ENCODE data around the gene ALG10.
A peak's percentile ranks its signal among the peaks of the same experiment; 100 is the strongest.
"Not testable (repeated sequence)": the region's sequence is repeated elsewhere in the genome, so short reads cannot be mapped to it uniquely, and the experiment has no call there.

ALG10 gene, protein sequence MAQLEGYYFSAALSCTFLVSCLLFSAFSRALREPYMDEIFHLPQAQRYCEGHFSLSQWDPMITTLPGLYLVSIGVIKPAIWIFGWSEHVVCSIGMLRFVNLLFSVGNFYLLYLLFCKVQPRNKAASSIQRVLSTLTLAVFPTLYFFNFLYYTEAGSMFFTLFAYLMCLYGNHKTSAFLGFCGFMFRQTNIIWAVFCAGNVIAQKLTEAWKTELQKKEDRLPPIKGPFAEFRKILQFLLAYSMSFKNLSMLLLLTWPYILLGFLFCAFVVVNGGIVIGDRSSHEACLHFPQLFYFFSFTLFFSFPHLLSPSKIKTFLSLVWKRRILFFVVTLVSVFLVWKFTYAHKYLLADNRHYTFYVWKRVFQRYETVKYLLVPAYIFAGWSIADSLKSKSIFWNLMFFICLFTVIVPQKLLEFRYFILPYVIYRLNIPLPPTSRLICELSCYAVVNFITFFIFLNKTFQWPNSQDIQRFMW

DNA sequence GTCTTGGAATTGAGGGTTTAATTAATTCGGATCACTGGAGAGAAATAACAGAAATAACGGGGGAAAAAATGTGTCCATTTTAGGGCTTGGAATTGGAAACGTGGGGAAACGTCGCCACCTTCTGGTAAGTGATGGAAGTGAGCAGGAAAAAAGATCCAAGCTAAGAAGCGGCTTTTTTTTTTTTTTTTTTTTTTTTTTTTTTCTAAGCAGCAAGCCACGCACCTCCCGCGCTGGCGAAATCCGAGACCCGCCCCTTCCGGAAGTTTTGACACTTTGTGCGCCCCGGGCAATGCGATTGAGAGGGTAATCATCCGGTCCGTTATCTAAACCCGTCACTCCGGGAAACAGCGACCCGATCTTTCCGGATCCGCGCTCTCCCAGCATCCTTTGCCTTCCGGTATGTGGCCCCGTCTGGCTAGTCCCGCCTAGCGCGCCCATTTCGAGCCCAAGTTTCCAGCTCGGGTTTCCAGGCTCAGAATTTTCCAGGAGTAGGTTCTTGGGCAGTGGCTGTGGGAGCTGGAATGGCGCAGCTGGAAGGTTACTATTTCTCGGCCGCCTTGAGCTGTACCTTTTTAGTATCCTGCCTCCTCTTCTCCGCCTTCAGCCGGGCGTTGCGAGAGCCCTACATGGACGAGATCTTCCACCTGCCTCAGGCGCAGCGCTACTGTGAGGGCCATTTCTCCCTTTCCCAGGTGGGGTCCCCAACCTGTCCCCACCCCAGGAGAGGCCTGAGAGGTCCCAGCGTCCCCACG, at the start of gene ALG10:
TSS of gene ALG10 (plus strand) at position 418 of the 752 bp plus-strand sequence. CDS start at position 522, 104 bp downstream.
- peak; percentile 97 for DNase-seq

DNA sequence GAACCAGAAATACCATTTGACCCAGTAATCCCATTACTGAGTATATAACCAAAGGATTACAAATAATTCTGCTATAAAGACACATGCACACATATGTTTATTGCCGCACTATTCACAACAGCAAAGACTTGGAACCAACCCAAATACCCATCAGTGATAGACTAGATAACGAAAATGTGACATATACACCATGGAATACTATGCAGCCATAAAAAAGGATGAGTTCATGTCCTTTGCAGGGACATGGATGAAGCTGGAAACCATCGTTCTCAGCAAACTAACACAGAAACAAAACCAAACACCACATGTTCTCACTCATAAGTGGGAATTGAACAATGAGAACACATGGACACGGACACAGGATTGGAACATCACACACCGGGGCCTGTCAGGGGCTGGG, 49.4 kb upstream of the ALG10 start:
- DNase-seq, result not testable (repeated sequence)

DNA sequence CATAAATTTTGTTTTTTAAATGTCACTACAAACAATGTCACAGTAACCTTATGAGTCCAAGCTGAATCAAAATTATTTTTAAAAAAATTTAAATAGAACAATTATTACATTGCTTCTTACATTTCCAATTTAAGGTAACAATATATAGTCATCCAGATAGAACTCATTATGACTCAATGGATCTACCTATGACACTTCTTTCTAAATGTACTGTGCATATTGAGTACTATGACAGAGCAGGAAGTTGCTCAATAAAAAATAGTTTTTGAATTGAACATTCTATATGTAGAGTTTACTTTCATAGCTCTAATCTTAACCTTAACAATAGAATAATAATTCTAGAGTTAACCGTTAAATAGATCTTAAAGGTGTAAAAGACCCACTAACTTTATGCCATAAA, 44.4 kb upstream of the ALG10 start:
- DNase-seq, result no peak

DNA sequence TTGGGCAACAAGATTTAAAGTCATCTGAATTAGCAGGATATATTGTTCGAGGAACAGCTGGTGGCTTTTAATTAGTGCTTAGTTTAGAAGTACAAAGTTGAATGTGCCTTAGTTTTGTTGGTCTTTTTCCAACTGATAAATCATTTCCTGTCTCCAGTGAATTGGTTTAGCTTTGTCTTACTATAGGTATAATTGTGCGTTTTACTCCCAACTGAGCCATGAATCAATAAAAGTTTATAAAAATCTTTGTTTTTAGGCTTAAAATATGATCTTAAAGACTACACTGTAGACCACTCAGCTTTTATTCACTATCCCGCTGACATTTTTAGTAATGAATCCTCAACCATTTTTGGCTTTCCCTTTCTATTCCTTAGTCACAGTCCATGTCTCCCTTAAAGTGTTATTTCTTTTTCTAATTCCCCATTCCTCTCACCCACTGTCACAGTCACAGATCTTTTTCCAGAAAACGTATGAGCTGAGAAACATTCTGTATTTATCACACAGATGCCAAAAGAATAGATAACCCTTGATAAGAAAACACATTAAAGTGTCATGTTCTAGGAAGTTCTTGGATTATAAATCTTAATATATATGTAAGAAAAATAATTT, 34.0 kb upstream of the ALG10 start:
- no peak for DNase-seq

DNA sequence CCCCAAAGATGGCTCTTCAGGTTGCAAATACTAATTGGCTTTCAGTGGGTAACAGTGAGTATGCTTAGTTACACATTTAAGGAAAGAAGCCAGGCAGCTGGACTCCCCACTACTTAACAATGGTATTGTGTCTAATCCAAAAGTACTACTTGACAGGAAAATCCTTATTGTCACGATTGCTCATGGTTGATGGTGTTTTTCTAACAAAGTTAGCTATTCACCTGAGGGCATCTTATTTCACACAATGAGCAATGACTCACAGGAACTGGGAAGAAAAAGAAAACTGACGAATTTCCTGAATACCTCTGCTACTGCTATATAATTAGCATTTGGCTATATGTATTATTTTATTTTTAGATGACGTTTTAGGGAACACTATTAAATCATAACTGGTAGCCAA, 33.4 kb upstream of the ALG10 start:
- DNase-seq, result no peak

DNA sequence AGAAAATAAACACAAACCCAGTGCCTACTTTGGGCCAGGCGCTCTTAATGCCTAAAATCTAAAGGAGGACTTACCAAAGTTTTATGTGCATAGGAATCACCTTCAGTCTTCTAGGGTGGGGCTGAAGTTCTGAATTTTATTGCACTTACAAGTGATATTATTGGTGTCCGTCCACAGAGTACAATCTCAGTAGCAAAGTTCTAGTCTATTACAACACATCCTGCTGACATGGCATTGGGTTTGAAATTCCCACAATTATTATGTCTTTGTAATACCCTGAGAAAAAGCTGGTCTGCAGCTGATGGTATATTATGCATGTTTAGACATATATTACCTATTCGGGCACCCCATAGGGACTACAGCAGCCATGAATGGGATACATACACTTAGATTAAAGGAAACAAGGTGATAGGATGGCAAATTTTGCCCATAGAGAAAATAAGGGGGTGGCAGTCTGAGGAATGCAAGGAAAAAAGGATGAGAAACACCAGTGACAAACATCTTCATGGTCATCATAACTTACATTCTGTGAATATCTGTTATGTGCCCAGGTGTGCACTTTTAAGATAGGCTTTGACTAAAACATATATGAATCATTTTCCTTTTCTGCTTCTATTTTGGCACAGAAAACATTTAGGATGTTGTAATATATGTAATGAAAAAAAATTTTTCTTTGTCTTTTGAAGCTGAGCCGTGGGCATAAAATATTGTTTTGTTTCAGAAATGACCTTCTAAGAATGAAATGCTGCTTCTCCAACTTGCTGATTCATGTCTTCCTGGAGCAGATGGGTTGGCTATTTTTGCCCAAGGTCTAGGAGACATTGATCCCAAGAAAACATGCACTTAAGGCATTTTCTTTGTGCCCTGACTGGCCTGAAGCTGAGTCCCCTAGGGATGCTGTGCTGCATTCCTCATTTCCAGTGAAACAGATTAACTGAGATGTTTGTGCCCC, 27.2 kb upstream of the ALG10 start:
- DNase-seq, result no peak

DNA sequence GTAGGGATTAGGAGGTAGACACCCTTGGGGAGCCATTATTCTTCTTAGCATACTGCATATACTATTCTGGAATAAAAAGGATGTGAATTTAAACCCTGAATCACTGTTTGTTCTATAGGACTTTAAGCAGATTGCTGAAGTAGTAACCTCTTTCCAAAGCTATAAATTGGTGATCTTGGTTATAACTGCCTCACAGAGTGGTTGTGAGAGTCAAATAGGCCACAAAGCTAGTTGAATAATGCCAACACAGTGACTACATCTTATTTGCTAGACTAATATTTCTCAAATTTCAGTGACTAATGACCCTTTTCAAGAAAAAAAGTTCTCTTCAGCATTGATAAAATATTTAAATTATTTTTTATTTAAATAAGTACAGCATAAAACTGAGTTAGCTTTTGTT, 13.5 kb upstream of the ALG10 start:
- DNase-seq, result not testable (repeated sequence)

DNA sequence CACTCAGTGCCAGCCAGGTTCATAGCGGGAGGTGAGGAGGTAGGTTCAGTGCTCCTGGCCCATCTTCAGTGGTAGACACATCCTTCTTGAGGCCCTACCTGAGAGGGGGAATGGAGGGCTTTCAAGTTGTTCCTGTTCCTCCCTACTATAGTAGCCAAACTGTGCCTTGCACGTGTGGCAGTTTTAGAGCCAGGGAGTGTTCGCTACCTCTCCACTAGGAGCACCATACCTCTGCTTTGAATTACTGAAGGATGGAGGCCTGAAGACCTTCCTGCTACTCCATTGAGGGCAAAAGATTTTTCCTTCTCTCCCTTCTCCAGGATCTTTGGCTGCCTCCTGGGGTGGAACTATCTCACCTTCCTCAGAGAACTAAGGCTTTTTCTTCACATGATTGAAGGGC, 5.9 kb upstream of the ALG10 start:
- DNase-seq, result no peak

DNA sequence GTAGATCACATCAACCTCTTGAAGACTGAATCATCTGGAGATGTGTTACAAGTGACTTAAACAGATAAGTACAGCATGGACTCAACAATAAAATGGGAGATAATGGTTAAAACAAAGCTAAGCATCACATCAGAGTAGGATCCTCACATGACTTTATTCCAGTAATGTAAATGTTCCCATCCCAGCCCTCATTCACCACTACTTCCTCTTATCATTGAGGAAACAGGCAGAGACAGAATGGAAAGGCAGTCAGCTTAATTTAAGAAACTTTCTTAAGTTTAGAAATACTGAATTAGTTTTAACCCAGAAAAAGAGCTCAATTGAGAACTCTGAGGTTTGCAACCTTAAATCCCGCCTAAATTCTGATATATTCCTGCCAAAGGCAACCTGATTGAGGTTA, 1.2 kb upstream of the ALG10 start:
- no peak for DNase-seq

DNA sequence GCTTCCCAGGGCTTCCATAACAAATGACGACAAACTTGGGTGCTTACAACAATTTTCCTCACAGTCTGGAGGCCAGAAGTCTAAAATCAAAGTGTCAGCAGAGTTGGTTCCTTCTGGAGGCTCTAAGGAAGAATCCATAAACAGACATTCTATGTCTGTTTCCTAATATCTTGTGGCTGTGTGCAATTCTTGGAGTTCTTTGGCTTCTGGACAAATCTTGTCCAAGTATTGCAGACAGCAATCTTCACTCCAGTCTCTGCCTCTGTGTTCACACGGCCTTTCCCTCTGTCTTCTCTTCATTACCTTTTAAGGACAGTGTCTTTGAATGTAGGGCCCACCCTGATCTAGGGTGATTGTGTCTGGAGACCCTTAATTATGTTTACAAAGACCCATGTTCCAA, 5.4 kb downstream of the ALG10 start:
- DNase-seq, result not testable (repeated sequence)

DNA sequence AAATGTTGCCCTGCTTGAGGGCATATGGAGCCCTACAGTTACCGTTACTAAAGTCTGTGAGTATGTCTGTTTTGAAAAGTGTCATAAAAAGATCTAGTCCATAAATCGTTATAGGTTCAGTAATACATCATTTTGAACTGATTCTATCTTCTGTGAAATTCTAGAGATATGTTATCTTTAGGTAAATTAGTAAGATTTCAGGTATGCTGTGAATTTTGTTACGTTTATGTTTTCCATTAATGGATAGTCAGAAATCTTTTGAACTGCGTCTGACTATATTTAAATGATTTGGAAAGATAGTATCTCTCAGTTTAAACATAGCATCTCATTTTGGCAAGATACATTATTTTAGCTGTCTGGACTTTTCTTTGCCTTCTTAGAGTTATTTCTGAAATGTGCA, 8.3 kb downstream of the ALG10 start:
- no peak for DNase-seq

DNA sequence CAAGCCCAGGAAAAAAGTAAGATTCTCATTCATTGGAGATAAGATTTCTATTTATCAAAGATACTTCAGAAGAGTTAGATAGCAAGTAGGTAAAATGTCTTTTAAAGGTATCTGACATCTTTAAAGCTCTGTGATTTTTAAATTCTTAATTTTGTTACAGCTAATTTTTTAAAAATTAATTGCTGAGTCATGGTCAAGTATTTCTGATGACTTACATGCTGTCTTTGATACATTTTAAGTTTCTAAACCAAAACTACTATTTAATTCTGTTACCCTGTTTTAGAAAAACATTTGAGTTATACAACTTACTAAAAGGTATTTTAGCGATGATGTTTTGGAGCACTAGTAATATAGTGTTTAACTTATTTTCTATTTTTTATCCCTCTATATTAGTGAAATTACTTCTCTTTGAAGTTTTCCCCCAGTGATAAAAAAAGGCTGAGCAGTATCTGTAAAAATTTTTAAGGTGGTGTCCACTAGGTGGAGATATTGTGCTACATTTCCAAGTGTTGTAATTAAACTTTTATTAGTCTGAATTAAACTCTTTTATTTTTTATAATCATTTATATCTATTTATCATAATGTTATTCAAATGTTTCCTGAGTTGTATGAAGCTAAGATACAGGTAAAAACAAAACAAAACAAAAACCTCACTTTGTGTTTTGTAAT, 11.5 kb downstream of the ALG10 start:
- DNase-seq, result no peak

DNA sequence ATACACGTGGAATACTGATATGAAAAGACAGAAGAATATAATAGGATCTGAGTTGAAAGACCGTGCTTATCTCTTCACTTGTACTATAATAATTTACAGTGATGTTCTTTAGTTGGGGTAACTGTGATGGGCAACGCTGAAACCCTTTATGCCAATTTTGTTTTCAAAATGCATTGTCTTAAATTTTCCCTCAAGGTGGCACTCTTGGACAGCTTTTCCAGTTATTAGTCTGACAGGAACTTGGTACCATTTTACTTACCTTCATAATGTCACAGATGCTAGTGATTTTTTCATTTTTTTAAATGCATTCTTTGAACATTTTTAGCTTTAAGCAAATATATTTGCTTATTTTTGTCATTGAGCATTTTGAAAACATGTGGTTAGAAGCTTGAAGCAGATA, 16.1 kb downstream of the ALG10 start:
- DNase-seq, result not testable (repeated sequence)

DNA sequence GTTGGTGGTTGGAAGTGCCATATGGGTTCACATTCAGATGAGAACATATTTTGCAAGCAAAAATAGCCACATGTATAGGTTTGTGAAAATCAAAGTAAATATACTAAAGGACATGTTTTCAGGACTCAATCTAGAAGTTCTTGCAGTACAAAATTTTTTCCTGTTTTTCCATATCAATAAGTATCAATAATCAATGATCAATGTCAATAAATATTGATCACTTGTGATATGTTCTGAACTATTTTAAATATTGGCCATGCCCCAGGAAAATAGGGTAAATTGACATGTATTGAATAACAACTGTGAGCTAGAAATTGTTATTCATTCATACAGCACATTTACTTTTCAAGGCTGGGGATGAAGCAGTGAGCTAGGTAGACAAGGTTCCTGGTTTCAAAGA, 24.3 kb downstream of the ALG10 start:
- DNase-seq, result no peak

DNA sequence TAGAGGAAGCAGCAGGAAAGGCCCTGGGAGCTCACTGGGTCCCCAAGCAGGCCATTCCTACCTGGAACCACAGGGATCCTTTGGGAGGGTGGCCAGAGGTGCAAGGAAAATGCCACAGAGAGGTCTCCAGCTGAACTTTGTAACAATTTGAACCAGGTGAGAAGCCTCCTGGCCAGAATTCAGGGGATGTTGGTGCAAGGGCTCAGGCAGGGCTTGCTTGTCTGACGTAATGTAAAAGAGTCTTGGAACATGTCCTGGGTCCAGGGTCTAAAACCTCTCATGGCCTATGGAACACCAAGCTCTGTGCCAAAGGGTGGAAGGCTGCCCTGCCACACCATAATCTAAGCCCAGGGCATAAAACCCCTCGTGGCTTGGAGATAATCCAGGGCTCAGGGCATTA, 25.6 kb downstream of the ALG10 start:
- DNase-seq, result not testable (repeated sequence)

DNA sequence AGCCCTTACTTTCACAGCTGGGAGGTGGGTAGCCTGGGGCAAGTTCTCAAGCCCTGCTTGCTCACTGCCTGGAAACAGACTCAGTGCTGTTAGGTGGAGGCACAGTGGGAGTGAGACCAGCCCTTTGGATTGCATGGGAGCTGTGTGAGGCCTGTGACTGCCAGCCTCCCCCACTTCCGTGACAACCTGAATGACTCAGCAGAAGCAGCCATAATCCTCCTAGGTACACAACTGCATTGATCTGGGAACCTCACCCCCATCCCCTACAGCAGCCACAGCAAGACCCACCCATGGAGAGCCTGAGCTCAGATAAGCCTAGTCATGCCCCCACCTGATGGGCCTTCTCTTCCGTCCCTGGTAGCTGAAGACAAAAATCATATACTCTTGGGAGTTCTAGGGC, 26.4 kb downstream of the ALG10 start:
- no peak for DNase-seq

DNA sequence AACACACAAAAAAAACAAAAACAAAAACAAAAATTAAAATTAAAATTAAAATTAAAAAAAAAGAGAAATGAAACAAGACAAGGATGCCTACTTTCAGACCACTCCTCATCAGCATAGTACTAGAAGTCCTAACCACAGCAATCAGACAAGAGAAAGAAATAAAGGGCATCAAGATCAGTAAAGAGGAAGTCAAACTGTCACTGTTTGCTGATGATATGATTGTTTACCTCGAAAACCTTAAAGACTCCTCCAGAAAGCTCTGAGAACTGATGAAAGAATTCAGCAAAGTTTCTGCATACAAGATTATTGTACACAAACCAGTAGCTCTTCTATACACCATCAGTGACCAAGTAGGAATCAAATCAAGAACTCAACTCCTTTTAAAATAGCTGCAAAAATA, 29.2 kb downstream of the ALG10 start:
- DNase-seq, result no peak

DNA sequence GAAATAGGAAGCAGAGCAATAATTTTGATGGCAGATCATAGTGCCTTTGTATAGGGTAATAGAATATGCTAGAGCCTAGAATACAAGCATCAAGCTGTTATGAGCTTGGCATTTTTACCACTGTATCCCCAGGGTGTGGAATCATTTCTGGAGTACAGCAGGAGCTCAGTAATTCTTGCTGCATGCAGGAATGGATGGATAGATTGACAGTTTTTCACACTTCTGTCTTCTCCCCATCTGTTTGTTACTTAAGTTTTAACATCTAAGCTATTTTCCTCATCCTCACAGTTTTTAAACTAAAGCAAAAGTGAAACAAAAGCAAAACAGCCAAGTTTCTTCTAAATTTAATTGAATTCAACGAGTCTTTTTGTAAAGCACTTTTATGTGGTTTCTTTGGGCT, 32.6 kb downstream of the ALG10 start:
- DNase-seq, result no peak

Data from activated naive CD4-positive, alpha-beta T cell treated with Interleukin-2 at 50 U/mL for 16 hours (primary cell).